Stimulated activated effector memory CD8-positive, alpha-beta T cell treated with anti-CD3 and anti-CD28 coated beads, Interleukin-12 subunit alpha, Interleukin-12 subunit beta, amount 100 ng/mL, for 72 hours (primary cell): ENCODE results near the gene INSR.

Experiments used
- ATAC-seq: fragments of 150-1000 bp; cut with Tn5 transposase; 2 replicates; pipeline ENCODE4 v1.10.0; 2021
- DNase-seq, 2 donors: peaks; one replicate each; pipeline ENCODE4 v3.0.0; 2021 to 2022; ENCODE audit warnings: low spot score in 2 of 2
- H3K27ac Mint-ChIP-seq: one replicate; pipeline ENCODE4 v1.8.0; 2022; ENCODE audit warnings: mild to moderate bottlenecking, mixed read lengths
- H3K36me3 Mint-ChIP-seq: one replicate; pipeline ENCODE4 v1.8.0; 2022; ENCODE audit warnings: mild to moderate bottlenecking, mixed read lengths
- H3K4me1 Mint-ChIP-seq: one replicate; pipeline ENCODE4 v1.8.0; 2022; ENCODE audit warnings: mixed read lengths
- H3K4me3 Mint-ChIP-seq: one replicate; pipeline ENCODE4 v1.8.0; 2022; ENCODE audit warnings: mild to moderate bottlenecking, mixed read lengths
- H3K9me3 Mint-ChIP-seq: one replicate; pipeline ENCODE4 v1.8.0; 2022; ENCODE audit warnings: mixed read lengths

INSR gene

GRCh38 chr19:7106711-7107657, 187.2 kb downstream of the INSR start:
- H3K9me3 Mint-ChIP-seq, result no peaks in the 10 kb centered on the region
- no peak overlapping the region for H3K27ac Mint-ChIP-seq
- no peak for ATAC-seq
- no peak for DNase-seq
- H3K4me3 Mint-ChIP-seq, result no peak overlapping the region
- no peaks in the 10 kb centered on the region for H3K4me1 Mint-ChIP-seq
- H3K36me3 Mint-ChIP-seq, result no peaks in the 10 kb centered on the region

- no peak for DNase-seq
- Mint-ChIP-seq H3K36me3 (no peaks in the 10 kb centered on the region), H3K4me3 (no peak overlapping the region), H3K9me3 (no peaks in the 10 kb centered on the region), H3K4me1 (peaks cover under 1% of the 10 kb centered on the region), H3K27ac (no peak overlapping the region)
- no peak for ATAC-seq
Observed at GRCh38 chr19:7104747-7105447, 189.3 kb downstream of the INSR start.

- Mint-ChIP-seq H3K9me3 (peaks cover 11% of the 10 kb centered on the region), H3K4me1 (peaks cover 20% of the 10 kb centered on the region), H3K4me3 (no peak overlapping the region), H3K36me3 (peaks cover 6% of the 10 kb centered on the region), H3K27ac (no peak overlapping the region)
- ATAC-seq (no peak), DNase-seq (no peak)
Observed at GRCh38 chr19:7101498-7102253, 192.5 kb downstream of the INSR start.

- Mint-ChIP-seq H3K36me3 (peaks cover 6% of the 10 kb centered on the region), H3K4me3 (peak overlapping the region; percentile 85), H3K9me3 (peaks cover 22% of the 10 kb centered on the region), H3K27ac (peak overlapping the region; percentile 94), H3K4me1 (peaks cover 20% of the 10 kb centered on the region)
- no peak for ATAC-seq
- DNase-seq, result no peak
Observed at GRCh38 chr19:7099597-7099921, 194.7 kb downstream of the INSR start.

- ATAC-seq (peak; percentile 93), DNase-seq (peak; percentile 88 to 96)
- Mint-ChIP-seq H3K4me1 (peaks cover 20% of the 10 kb centered on the region), H3K9me3 (peaks cover 22% of the 10 kb centered on the region), H3K4me3 (peak overlapping the region; percentile 85), H3K27ac (peak overlapping the region; percentile 94), H3K36me3 (peaks cover 6% of the 10 kb centered on the region)
Observed at GRCh38 chr19:7098701-7099596, 195.3 kb downstream of the INSR start.

- peaks cover 22% of the 10 kb centered on the region for H3K9me3 Mint-ChIP-seq
- peaks cover 20% of the 10 kb centered on the region for H3K4me1 Mint-ChIP-seq
- DNase-seq (no peak), ATAC-seq (no peak)
- peaks cover 6% of the 10 kb centered on the region for H3K36me3 Mint-ChIP-seq
- peak overlapping the region; percentile 94 for H3K27ac Mint-ChIP-seq
- H3K4me3 Mint-ChIP-seq, result peak overlapping the region; percentile 85
Observed at GRCh38 chr19:7098096-7098495, 196.1 kb downstream of the INSR start.

GRCh38 chr19:7088999-7089398, 205.2 kb downstream of the INSR start:
- Mint-ChIP-seq H3K27ac (no peak overlapping the region), H3K4me1 (no peaks in the 10 kb centered on the region), H3K36me3 (peaks cover 19% of the 10 kb centered on the region), H3K4me3 (no peak overlapping the region), H3K9me3 (peaks cover 14% of the 10 kb centered on the region)
- no peak for ATAC-seq
- no peak for DNase-seq

- Mint-ChIP-seq H3K27ac (no peak overlapping the region), H3K4me3 (no peak overlapping the region), H3K9me3 (peaks cover 23% of the 10 kb centered on the region)
Observed at GRCh38 chr19:7083076-7083956, 210.9 kb downstream of the INSR start.

GRCh38 chr19:7078008-7078407, 216.2 kb downstream of the INSR start:
- no peak for DNase-seq
- no peak for ATAC-seq
- H3K9me3 Mint-ChIP-seq, result peaks cover 14% of the 10 kb centered on the region

More at GRCh38 chr19:7083076-7083956, 210.9 kb downstream of the INSR start:
- DNase-seq, result no peak
- Mint-ChIP-seq H3K4me1 (no peaks in the 10 kb centered on the region), H3K36me3 (peaks cover 76% of the 10 kb centered on the region)
- ATAC-seq, result no peak

GRCh38 chr19:7076151-7076550, 218.1 kb downstream of the INSR start:
- peaks cover 8% of the 10 kb centered on the region for H3K4me1 Mint-ChIP-seq
- H3K9me3 Mint-ChIP-seq, result peaks cover 9% of the 10 kb centered on the region
- ATAC-seq, result no peak
- no peak overlapping the region for H3K4me3 Mint-ChIP-seq
- peaks cover 100% of the 10 kb centered on the region for H3K36me3 Mint-ChIP-seq
- H3K27ac Mint-ChIP-seq, result no peak overlapping the region
- DNase-seq, result no peak

More at GRCh38 chr19:7078008-7078407, 216.2 kb downstream of the INSR start:
- H3K27ac Mint-ChIP-seq, result no peak overlapping the region
- no peaks in the 10 kb centered on the region for H3K4me1 Mint-ChIP-seq
- H3K36me3 Mint-ChIP-seq, result peaks cover 100% of the 10 kb centered on the region
- H3K4me3 Mint-ChIP-seq, result no peak overlapping the region

GRCh38 chr19:7074705-7075282, 219.4 kb downstream of the INSR start:
- H3K27ac Mint-ChIP-seq, result no peak overlapping the region
- DNase-seq (no peak), ATAC-seq (no peak)
- peaks cover 97% of the 10 kb centered on the region for H3K36me3 Mint-ChIP-seq
- H3K9me3 Mint-ChIP-seq, result peaks cover 9% of the 10 kb centered on the region
- H3K4me1 Mint-ChIP-seq, result peaks cover 8% of the 10 kb centered on the region
- H3K4me3 Mint-ChIP-seq, result no peak overlapping the region

GRCh38 chr19:7072541-7072940, 221.7 kb downstream of the INSR start:
- peaks cover 20% of the 10 kb centered on the region for H3K4me1 Mint-ChIP-seq
- ATAC-seq (no peak), DNase-seq (peak in 1 of 2 donors; percentile 35)
- H3K27ac Mint-ChIP-seq, result no peak overlapping the region
- peaks cover 81% of the 10 kb centered on the region for H3K36me3 Mint-ChIP-seq
- H3K9me3 Mint-ChIP-seq, result no peaks in the 10 kb centered on the region
- no peak overlapping the region for H3K4me3 Mint-ChIP-seq

- Mint-ChIP-seq H3K4me1 (peaks cover 20% of the 10 kb centered on the region), H3K27ac (peak overlapping the region; percentile 93), H3K36me3 (peaks cover 54% of the 10 kb centered on the region), H3K9me3 (peaks cover 2% of the 10 kb centered on the region), H3K4me3 (peak overlapping the region; percentile 95)
- DNase-seq, result no peak
- peak; percentile 49 for ATAC-seq
Observed at GRCh38 chr19:7069904-7070226, 224.3 kb downstream of the INSR start.
